Activated effector memory CD4-positive, alpha-beta T cell treated with Interleukin-2 at 50 U/mL for 16 hours (primary cell): ENCODE measurements around the gene MADCAM1.
"Not testable (repeated sequence)": the region's sequence is repeated elsewhere in the genome, so short reads cannot be mapped to it uniquely, and the experiment has no call there.

Experiments
- DNase-seq: peaks from one replicate; pipeline ENCODE4 v3.0.0-alpha.2; 2020

Gene MADCAM1

GRCh38 chr19:496112-496665, at the start of gene MADCAM1:
MADCAM1 (plus strand) TSS chr19:496486; CDS start chr19:496500, 14 bp downstream.
- no peak for DNase-seq

GRCh38 chr19:447064-447426, 49.2 kb upstream of the MADCAM1 start:
- no peak for DNase-seq

DNA sequence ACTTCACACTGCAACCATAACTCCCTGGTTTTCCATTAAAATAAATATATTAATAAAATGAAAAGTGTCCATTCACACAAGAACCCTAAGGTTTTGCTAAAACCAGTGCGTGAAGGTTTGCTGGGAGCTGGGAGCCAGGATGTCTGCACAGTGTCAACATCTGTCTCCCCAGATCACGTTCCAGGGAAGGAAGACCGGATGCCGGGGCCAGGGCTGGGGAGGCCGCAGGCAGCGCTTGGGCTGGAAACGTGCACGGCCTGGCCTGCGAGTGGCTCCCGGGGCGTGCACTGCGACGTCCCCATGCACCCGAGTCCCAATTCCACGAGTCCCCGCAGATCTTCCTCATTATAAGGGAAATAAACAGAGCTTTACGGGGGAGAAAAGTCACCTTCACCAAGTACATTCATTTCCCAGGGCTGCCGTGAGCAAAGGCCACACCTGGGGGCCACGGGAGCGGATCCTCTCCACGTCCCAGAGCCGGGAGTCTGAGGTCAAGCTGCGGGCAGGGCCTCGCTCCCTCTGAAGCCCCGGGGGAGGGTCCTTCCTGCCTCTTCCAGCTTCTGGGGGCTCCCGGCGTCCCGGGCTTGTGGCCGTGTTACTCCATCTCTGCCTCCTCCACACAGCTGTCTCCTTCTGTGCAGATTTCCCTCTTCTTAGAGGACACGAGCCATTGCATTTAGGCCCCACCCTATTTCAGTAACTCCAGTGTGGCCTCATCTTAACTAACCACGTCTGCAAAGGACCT, 48.3 kb upstream of the MADCAM1 start:
- no peak for DNase-seq

DNA sequence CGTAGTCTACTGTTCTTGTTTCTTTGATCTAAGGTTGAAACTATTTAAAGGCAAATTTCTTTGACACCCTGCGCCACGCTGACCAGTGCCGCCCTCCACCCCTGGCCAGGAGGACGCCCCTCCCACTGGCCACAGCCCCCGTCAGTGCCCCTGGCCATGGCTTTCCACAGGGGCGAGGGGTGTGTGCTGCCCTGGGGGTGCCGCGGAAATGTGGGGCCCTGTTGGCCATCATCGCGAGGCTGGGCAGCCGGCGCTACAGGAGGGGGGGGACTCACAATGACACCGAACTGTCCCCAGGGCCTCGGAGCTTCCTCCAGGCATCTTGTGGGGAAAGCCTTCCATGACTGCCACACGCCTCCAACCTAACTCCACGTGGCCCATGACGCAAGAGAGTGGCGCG, 46.4 kb upstream of the MADCAM1 start:
- DNase-seq: no peak

GRCh38 chr19:450912-451481, 45.3 kb upstream of the MADCAM1 start:
- DNase-seq: not testable (repeated sequence)

DNA sequence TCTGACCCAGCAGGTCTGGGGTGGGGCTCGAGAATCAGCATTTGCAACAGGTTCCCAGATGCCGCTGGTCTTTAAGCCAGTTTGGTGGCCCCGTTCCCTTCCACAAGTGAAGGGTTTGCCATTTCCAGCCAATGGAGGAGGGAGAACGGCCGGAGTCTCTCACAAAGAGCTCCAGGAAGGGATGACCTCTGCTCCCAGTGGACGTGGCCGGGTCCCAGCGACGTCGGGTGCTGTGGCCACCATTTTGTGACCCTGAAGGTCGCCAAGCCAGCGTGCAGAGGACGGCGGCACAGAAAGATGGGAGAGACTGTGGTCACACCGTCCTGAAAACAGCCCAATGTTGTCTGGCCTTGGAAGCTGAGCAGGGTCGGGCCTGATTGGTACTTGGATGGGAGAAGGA, 43.5 kb upstream of the MADCAM1 start:
- no peak for DNase-seq

DNA sequence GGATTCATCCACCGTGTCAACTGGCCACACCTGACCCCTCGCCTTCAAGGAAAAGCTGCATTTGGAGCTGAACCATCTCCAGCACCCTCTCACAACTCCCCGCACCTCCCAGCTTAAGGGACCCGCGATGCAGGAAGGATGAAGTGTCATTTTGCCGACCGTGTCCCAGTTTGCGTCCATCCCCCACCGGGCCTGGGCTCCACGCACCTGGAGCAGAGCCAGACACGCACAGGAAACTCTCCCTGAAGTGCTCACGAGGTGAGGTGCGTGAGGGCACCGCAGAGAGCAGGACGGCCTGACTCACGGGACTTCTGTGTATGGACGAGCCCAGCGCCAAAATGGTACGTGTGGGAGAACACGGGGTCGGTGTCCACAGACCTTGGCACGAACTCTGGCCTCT, 42.7 kb upstream of the MADCAM1 start:
- DNase-seq: no peak

GRCh38 chr19:455031-455705, 41.1 kb upstream of the MADCAM1 start:
- no peak for DNase-seq

- DNase-seq: no peak
Observed at GRCh38 chr19:455851-456546, 40.3 kb upstream of the MADCAM1 start.

- DNase-seq: no peak
Observed at GRCh38 chr19:456547-457110, 39.7 kb upstream of the MADCAM1 start.

GRCh38 chr19:457636-458035, 38.6 kb upstream of the MADCAM1 start:
- DNase-seq: no peak

GRCh38 chr19:458091-459042, 37.9 kb upstream of the MADCAM1 start:
- DNase-seq: no peak

DNA sequence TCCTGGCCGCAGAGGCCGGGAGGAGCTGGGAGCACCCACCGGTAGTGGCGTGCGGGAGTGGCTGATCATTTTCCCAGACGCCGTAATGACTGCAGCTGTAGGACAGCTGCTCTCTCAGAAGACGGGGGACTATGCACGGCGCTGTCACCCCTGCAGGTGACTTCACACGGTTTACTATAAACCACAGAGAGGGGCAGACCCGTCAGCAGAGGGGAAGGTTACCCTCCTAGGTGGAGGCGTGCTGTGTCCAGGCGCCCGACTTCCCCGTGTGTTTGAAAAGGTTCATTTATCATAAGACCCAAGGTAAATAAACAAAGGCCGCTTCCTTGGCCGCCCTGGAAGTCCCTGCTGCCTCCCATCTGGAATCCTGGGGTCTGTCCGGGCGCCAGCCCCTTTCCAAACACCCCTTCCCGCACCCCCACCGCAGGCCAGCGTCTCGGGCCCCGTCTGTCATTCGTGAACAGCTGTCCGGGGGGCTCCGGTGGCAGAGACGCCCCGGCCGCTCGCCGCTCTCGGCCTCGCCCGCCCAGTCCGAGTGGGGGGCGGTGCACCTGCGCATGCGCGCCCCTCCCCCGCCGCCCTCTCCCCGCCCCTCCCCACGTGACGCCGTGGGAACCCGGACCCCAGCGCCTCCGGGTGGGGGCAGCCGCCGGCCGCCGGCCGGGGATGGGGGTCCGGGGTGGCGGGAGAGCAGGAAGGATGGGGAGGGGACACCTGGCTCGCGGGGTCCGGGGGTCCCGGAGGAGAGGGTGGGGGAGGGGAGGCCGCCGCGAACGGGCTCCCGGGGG, 36.4 kb upstream of the MADCAM1 start:
- DNase-seq: no peak

- no peak for DNase-seq
Observed at GRCh38 chr19:460877-461720, 35.2 kb upstream of the MADCAM1 start, which contains the start of gene SHC2. SHC2 (minus strand) TSS chr19:461033; CDS start chr19:460996, 37 bp downstream.

DNA sequence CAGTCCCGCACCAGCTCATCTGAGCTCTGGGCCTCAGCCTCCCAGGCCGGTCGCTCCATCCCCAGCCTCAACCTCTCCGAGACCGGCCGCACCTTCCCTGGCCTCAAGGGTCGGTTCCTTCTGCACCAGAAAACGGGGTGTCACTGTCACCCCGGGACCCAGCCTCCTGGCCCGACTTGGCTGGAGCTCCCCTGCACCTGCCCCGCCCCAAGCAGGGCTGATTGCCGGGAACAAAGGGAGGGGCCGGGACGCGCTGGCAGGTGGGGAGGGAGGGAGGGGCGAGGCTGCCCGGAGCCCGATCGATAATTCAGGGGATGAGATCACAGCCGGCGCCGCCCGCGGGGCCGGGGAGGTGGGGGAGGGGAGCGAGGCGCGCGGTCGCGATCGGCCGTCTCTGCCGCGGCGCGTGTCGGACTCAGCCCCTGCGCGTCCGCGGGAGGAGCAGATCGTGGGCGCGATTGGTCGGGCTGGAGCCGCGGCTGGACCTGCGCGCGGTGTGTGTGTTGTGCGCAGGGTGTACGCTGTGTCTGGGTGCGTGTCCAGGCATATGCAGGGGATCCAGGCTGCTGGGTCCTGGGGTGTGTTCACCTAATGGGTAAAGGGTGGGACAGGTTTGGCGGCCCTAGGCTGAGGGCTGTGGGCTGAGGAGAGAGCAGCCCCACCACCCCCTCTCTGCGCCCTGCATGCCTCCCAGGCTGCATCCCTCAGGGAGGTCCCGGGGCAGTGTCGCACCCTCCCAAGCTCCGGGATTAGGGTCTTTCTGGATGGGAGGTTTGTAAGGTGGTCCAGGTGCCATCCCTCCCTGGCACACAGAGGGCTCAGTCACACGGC, 34.4 kb upstream of the MADCAM1 start:
- no peak for DNase-seq

DNA sequence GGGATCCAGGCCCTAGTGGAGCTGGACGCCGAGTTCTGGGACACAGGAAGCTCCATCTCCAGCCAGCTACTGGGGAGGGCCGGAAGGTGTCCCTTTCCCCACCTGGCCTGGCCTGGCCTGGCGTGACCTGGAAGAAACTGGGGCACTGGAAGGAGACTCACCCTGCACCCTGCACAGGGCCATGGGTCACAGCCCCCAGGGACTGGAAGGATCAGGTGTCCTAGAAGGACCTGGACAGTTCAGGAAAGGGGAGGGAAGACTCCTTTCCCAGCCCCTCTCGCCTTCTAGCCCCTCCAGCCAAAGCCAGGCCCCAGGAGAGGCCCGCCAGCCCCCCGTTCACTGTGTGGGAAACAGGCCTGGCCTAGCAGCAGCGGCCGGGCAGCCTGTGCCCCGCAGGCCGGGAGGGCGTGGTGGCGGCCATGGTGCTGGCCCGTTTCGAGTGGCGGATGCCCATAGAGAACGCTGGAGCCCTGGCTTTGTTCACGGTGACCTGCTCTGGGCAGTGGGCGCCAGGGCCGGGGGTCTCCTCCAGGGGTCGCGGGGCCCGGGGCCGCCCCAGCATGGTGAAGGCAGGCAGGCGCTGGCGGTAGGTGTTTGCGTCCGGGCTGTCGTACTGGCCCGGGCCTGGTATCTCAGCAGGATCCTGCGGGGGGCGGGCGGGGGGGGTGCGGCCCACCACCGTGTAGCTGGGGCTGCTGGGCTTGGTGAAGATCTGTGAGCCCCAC, 32.6 kb upstream of the MADCAM1 start:
- DNase-seq: no peak

DNA sequence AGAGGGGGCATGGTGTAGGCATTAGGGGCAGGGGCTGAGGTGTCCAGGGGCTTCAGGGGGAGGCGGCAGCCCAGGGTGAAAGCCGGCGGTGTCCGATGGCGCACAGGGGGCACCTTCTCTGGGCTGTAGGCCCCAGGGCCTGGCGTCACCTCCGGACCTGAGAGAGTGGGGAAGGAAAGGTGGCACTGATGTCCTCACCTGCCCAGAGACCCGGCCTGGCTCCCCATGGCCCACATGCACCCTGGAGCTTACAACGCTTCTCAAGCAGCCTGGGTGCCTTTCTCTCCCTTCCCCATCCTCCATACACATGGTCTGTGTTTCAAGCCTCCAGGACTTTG, 32.1 kb upstream of the MADCAM1 start:
- DNase-seq: no peak

GRCh38 chr19:465056-465816, 31.1 kb upstream of the MADCAM1 start:
- DNase-seq: no peak
